Measurements from ENCODE around the gene MIDN.

GRCh38 chr19:1199531-1199930 is 48.9 kb upstream of the MIDN start:
- TF ChIP-seq CTCF (IDR thresholded peaks at IDR 0.05) = no peak
- TF ChIP-seq POLR2A (IDR thresholded peaks at IDR 0.05) = no peak
- no peak for TF ChIP-seq POLR2AphosphoS5 (IDR thresholded peaks at IDR 0.05)

All from upper lobe of left lung (tissue), 4 donors.